RWPE2 (cell line): ENCODE data around the gene ITGA2B.

ENCODE experiments used
- ATAC-seq: fragments of 200-7000 bp; cut with Tn5 transposase; 3 replicates; pipeline ENCODE4 v1.9.1; 2021; ENCODE audit warnings: low read depth
- DNase-seq: peaks from one replicate; pipeline ENCODE4 v3.0.0-alpha.2; 2020; ENCODE audit warnings: low spot score
- H3K27ac ChIP-seq: fragments of 450-650 bp; 2 replicates; pipeline ENCODE4 v1.5.1; 2017; ENCODE audit warnings: mild to moderate bottlenecking; ENCODE audit not compliant: poor library complexity, severe bottlenecking
- H3K27me3 ChIP-seq: fragments of 250-450 bp; sonication (Bioruptor Pico); 2 replicates; pipeline ENCODE4 v1.5.1; 2021; ENCODE audit warnings: mild to moderate bottlenecking, moderate library complexity; ENCODE audit not compliant: insufficient read depth, poor library complexity, severe bottlenecking
- H3K36me3 ChIP-seq: fragments of 250-450 bp; sonication (Bioruptor Pico); 2 replicates; pipeline ENCODE4 v1.5.1; 2020; ENCODE audit warnings: low read depth, mild to moderate bottlenecking, moderate library complexity
- H3K4me1 ChIP-seq: fragments of 250-450 bp; sonication (Bioruptor Pico); 2 replicates; pipeline ENCODE4 v1.5.1; 2021; ENCODE audit warnings: mild to moderate bottlenecking, moderate library complexity; ENCODE audit not compliant: insufficient read depth, poor library complexity, severe bottlenecking
- H3K4me3 ChIP-seq: fragments of 250-450 bp; sonication (Bioruptor Pico); 2 replicates; pipeline ENCODE4 v1.5.1; 2021; ENCODE audit warnings: mild to moderate bottlenecking, moderate library complexity; ENCODE audit not compliant: severe bottlenecking
- H3K9me3 ChIP-seq: fragments of 250-450 bp; sonication (Bioruptor Pico); 2 replicates; pipeline ENCODE4 v1.5.1; 2021; ENCODE audit warnings: mild to moderate bottlenecking, moderate library complexity; ENCODE audit not compliant: severe bottlenecking
- CTCF ChIP-seq: fragments of 450-650 bp; IDR thresholded peaks from one replicate; pipeline ENCODE4 v1.5.1; 2017; ENCODE audit warnings: mild to moderate bottlenecking, moderate library complexity; ENCODE audit not compliant: poor library complexity, severe bottlenecking

ITGA2B gene

GRCh38 chr17:44424828-44425461 is 35.5 kb upstream of the ITGA2B start:
- H3K27ac ChIP-seq = no peak overlapping the region
- H3K36me3 ChIP-seq = peaks cover 62% of the 10 kb centered on the region
- ATAC-seq = no peak
- H3K4me3 ChIP-seq = no peak overlapping the region
- no peaks in the 10 kb centered on the region for H3K9me3 ChIP-seq
- H3K27me3 ChIP-seq = no peaks in the 10 kb centered on the region
- no peaks in the 10 kb centered on the region for H3K4me1 ChIP-seq
- DNase-seq = no peak
- TF ChIP-seq CTCF = no peak

GRCh38 chr17:44417553-44417952 is 28.1 kb upstream of the ITGA2B start:
- ATAC-seq (peak; percentile 99), DNase-seq (no peak)
- H3K4me1 ChIP-seq = peaks cover 8% of the 10 kb centered on the region
- H3K9me3 ChIP-seq = no peaks in the 10 kb centered on the region
- no peak overlapping the region for H3K4me3 ChIP-seq
- H3K36me3 ChIP-seq = peaks cover 48% of the 10 kb centered on the region
- TF ChIP-seq CTCF = no peak
- H3K27me3 ChIP-seq = no peaks in the 10 kb centered on the region
- peak overlapping the region; percentile 10 for H3K27ac ChIP-seq

- TF ChIP-seq CTCF = no peak
- Histone ChIP-seq H3K27me3 (no peaks in the 10 kb centered on the region), H3K27ac (peak overlapping the region; percentile 10), H3K9me3 (no peaks in the 10 kb centered on the region), H3K4me1 (peaks cover 8% of the 10 kb centered on the region), H3K36me3 (peaks cover 41% of the 10 kb centered on the region), H3K4me3 (no peak overlapping the region)
- DNase-seq (no peak), ATAC-seq (no peak)
Observed at GRCh38 chr17:44416558-44417289, 27.3 kb upstream of the ITGA2B start.

GRCh38 chr17:44414394-44415155 is 25.1 kb upstream of the ITGA2B start:
- Histone ChIP-seq H3K9me3 (no peaks in the 10 kb centered on the region), H3K4me1 (peaks cover 8% of the 10 kb centered on the region), H3K27ac (no peak overlapping the region), H3K4me3 (no peak overlapping the region), H3K36me3 (peaks cover 34% of the 10 kb centered on the region), H3K27me3 (no peaks in the 10 kb centered on the region)
- TF ChIP-seq CTCF = no peak
- ATAC-seq (no peak), DNase-seq (no peak)
